T-helper 17 cell (primary cell): ENCODE data around the gene ZBTB17. TPM values are rescaled to one million over a fixed set of nuclear protein-coding genes. Genes with fewer than 3 reads are reported as not detected.
"Not testable (repeated sequence)": the region's sequence is repeated elsewhere in the genome, so short reads cannot be mapped to it uniquely, and the experiment has no call there.

Source experiments
- ATAC-seq: fragments of 150-1000 bp; cut with Tn5 transposase; 2 replicates; pipeline ENCODE4 v1.10.0; 2021; ENCODE audit warnings: mild to moderate bottlenecking, moderate library complexity
- DNase-seq, 3 donors: peaks; one replicate each; pipeline versions ENCODE4 v3.0.0 to v3.0.0-alpha.2; 2020 to 2021
- H3K9me3 ChIP-seq: one replicate; pipeline ENCODE4 v1.7.0; 2013; ENCODE audit warnings: low read length, mild to moderate bottlenecking; ENCODE audit not compliant: control insufficient read depth, poor library complexity, severe bottlenecking
- H3K27ac Mint-ChIP-seq: one replicate; pipeline ENCODE4 v1.8.0; 2022; ENCODE audit warnings: mild to moderate bottlenecking, moderate library complexity, mixed read lengths
- H3K27me3 Mint-ChIP-seq: one replicate; pipeline ENCODE4 v1.8.0; 2022; ENCODE audit warnings: mixed read lengths
- H3K36me3 Mint-ChIP-seq: one replicate; pipeline ENCODE4 v1.8.0; 2022; ENCODE audit warnings: low read depth, mixed read lengths
- H3K4me1 Mint-ChIP-seq: one replicate; pipeline ENCODE4 v1.8.0; 2022; ENCODE audit warnings: mild to moderate bottlenecking, mixed read lengths
- H3K4me3 Mint-ChIP-seq: one replicate; pipeline ENCODE4 v1.8.0; 2022; ENCODE audit warnings: mild to moderate bottlenecking, moderate library complexity, mixed read lengths
- total RNA-seq, 4 donors: library from RNA in 2 of 4; stranded (reverse) in 2 of 4; gene quantifications; one replicate each; pipeline ENCODE4 v1.2.3 and lab custom pipeline; 2022 to 2026

Gene ZBTB17
- total RNA-seq, 2 donors from 2014 or later, result 71.7 to 99.0 TPM

GRCh38 chr1:15913607-15914006 is 62.3 kb downstream of the ZBTB17 start:
- H3K36me3 Mint-ChIP-seq, DNase-seq, H3K27ac Mint-ChIP-seq, H3K4me3 Mint-ChIP-seq, H3K9me3 ChIP-seq, ATAC-seq, H3K27me3 Mint-ChIP-seq: not testable (repeated sequence)
- peaks cover 12% of the 10 kb centered on the region for H3K4me1 Mint-ChIP-seq

GRCh38 chr1:15911927-15912326 is 64.0 kb downstream of the ZBTB17 start:
- no peak for ATAC-seq
- Mint-ChIP-seq H3K4me1 (peaks cover 10% of the 10 kb centered on the region), H3K4me3 (no peak overlapping the region), H3K36me3 (peaks cover 2% of the 10 kb centered on the region), H3K27me3 (no peaks in the 10 kb centered on the region), H3K27ac (no peak overlapping the region)
- no peaks in the 10 kb centered on the region for H3K9me3 ChIP-seq
- no peak for DNase-seq

- DNase-seq (no peak), ATAC-seq (no peak)
- no peak overlapping the region for H3K4me3 Mint-ChIP-seq
- H3K27ac Mint-ChIP-seq, result no peak overlapping the region
- peaks cover 9% of the 10 kb centered on the region for H3K4me1 Mint-ChIP-seq
- no peaks in the 10 kb centered on the region for H3K9me3 ChIP-seq
- H3K27me3 Mint-ChIP-seq, result no peaks in the 10 kb centered on the region
- H3K36me3 Mint-ChIP-seq, result peaks cover 2% of the 10 kb centered on the region
Measured at GRCh38 chr1:15911141-15911540, 64.8 kb downstream of the ZBTB17 start.

GRCh38 chr1:15908597-15908996 is 67.3 kb downstream of the ZBTB17 start:
- Mint-ChIP-seq H3K36me3 (peaks cover 2% of the 10 kb centered on the region), H3K4me1 (peaks cover 7% of the 10 kb centered on the region), H3K27ac (peak overlapping the region; percentile 51), H3K4me3 (no peak overlapping the region), H3K27me3 (no peaks in the 10 kb centered on the region)
- H3K9me3 ChIP-seq, result no peaks in the 10 kb centered on the region
- ATAC-seq (no peak), DNase-seq (no peak)

GRCh38 chr1:15902882-15903281 is 73.0 kb downstream of the ZBTB17 start:
- H3K27me3 Mint-ChIP-seq, result no peaks in the 10 kb centered on the region
- no peak for ATAC-seq
- H3K36me3 Mint-ChIP-seq, result no peaks in the 10 kb centered on the region
- no peak for DNase-seq
- H3K9me3 ChIP-seq, result no peaks in the 10 kb centered on the region
- H3K4me1 Mint-ChIP-seq, result peaks cover 21% of the 10 kb centered on the region
- no peak overlapping the region for H3K27ac Mint-ChIP-seq
- no peak overlapping the region for H3K4me3 Mint-ChIP-seq

- H3K27ac Mint-ChIP-seq, result no peak overlapping the region
- no peaks in the 10 kb centered on the region for H3K27me3 Mint-ChIP-seq
- H3K4me3 Mint-ChIP-seq, result no peak overlapping the region
Measured at GRCh38 chr1:15900662-15901279, 75.1 kb downstream of the ZBTB17 start.

GRCh38 chr1:15899266-15899665 is 76.6 kb downstream of the ZBTB17 start:
- H3K9me3 ChIP-seq, result no peaks in the 10 kb centered on the region
- no peaks in the 10 kb centered on the region for H3K36me3 Mint-ChIP-seq
- H3K27me3 Mint-ChIP-seq, result no peaks in the 10 kb centered on the region
- H3K27ac Mint-ChIP-seq, result no peak overlapping the region
- peaks cover 30% of the 10 kb centered on the region for H3K4me1 Mint-ChIP-seq
- H3K4me3 Mint-ChIP-seq, result no peak overlapping the region
- ATAC-seq (no peak), DNase-seq (no peak)

More at GRCh38 chr1:15900662-15901279, 75.1 kb downstream of the ZBTB17 start:
- DNase-seq, result no peak
- ATAC-seq, result no peak
- Mint-ChIP-seq H3K4me1 (peaks cover 27% of the 10 kb centered on the region), H3K36me3 (no peaks in the 10 kb centered on the region)
- no peaks in the 10 kb centered on the region for H3K9me3 ChIP-seq

GRCh38 chr1:15896841-15897610 is 78.9 kb downstream of the ZBTB17 start:
- DNase-seq, H3K36me3 Mint-ChIP-seq: not testable (repeated sequence)

GRCh38 chr1:15895233-15895632 is 80.7 kb downstream of the ZBTB17 start:
- no peak for DNase-seq
- H3K4me3 Mint-ChIP-seq, result no peak overlapping the region
- H3K36me3 Mint-ChIP-seq, result peaks cover 2% of the 10 kb centered on the region
- peaks cover 30% of the 10 kb centered on the region for H3K4me1 Mint-ChIP-seq
- no peaks in the 10 kb centered on the region for H3K9me3 ChIP-seq
- H3K27me3 Mint-ChIP-seq, result no peaks in the 10 kb centered on the region
- no peak overlapping the region for H3K27ac Mint-ChIP-seq
- ATAC-seq, result no peak

More at GRCh38 chr1:15896841-15897610, 78.9 kb downstream of the ZBTB17 start:
- ATAC-seq, H3K9me3 ChIP-seq, H3K4me3 Mint-ChIP-seq, H3K27me3 Mint-ChIP-seq: not testable (repeated sequence)
- peaks cover 30% of the 10 kb centered on the region for H3K4me1 Mint-ChIP-seq
- peak overlapping the region; percentile 32 for H3K27ac Mint-ChIP-seq

- peaks cover 24% of the 10 kb centered on the region for H3K4me1 Mint-ChIP-seq
- not testable (repeated sequence) for H3K36me3 Mint-ChIP-seq, H3K4me3 Mint-ChIP-seq, H3K9me3 ChIP-seq, ATAC-seq, H3K27me3 Mint-ChIP-seq, DNase-seq
- H3K27ac Mint-ChIP-seq, result peak overlapping the region; percentile 68
Measured at GRCh38 chr1:15892857-15893599, 82.9 kb downstream of the ZBTB17 start.

Other genes starting within 250 kb of the ZBTB17 start
- gene SLC25A34, start 239.8 kb downstream of the ZBTB17 start, total RNA-seq, result 1 to 10 TPM; 1.5 to 1.9 TPM
- not detected for gene TMEM82, start 233.6 kb downstream of the ZBTB17 start, total RNA-seq
- gene FBLIM1, start 217.3 kb downstream of the ZBTB17 start, total RNA-seq, result under 1 TPM in 1 of 2 donors, not detected in 1; 0.21 TPM
- gene UQCRHL, start 168.5 kb downstream of the ZBTB17 start, total RNA-seq, result under 1 TPM; 0.65 to 0.81 TPM
- gene SPEN, start 128.4 kb downstream of the ZBTB17 start, total RNA-seq, result 10 to 100 TPM; 73.8 to 79.1 TPM
- not detected for gene SRARP, start 28.1 kb upstream of the ZBTB17 start, total RNA-seq
- not detected for gene HSPB7, start 41.9 kb upstream of the ZBTB17 start, total RNA-seq
- gene CLCNKA, start 45.9 kb upstream of the ZBTB17 start, total RNA-seq, result not detected
- not detected for gene CLCNKB, start 67.7 kb upstream of the ZBTB17 start, total RNA-seq
- not detected for gene FAM131C, start 97.5 kb upstream of the ZBTB17 start, total RNA-seq
- gene EPHA2, start 180.0 kb upstream of the ZBTB17 start, total RNA-seq, result not detected
- gene ARHGEF19, start 236.6 kb upstream of the ZBTB17 start, total RNA-seq, result 1 to 10 TPM; 9.1 to 9.3 TPM